Naive thymus-derived CD4-positive, alpha-beta T cell (primary cell): ENCODE measurements around the gene USP48. TPM values are rescaled to one million over a fixed set of nuclear protein-coding genes. Genes with fewer than 3 reads are reported as not detected.
A peak's percentile ranks its signal among the peaks of the same experiment; 100 is the strongest.

ENCODE experiments used
- ATAC-seq: fragments of 150-1000 bp; cut with Tn5 transposase; 2 replicates; pipeline ENCODE4 v1.10.0; 2021; ENCODE audit warnings: mild to moderate bottlenecking, moderate library complexity
- CTCF ChIA-PET: fragments of 350-600 bp; sonication (Branson Sonifier 250); formaldehyde crosslinking; loops from one replicate; lab custom pipeline; 2021; ENCODE audit warnings: antibody characterized with exemption; lab: Charles Lee
- POLR2A ChIA-PET: fragments of 350-600 bp; sonication (Branson Sonifier 250); formaldehyde crosslinking; loops from one replicate; lab custom pipeline; 2021; ENCODE audit warnings: antibody characterized with exemption, inconsistent platforms; lab: Charles Lee
- DNase-seq, 9 donors: peaks; one replicate each; pipeline versions ENCODE4 v3.0.0 to v3.0.0-alpha.2; 2020 to 2022; ENCODE audit warnings: mixed read lengths in 1 of 9
- H3K27ac ChIP-seq: one replicate; pipeline ENCODE4 v1.7.0; 2013; ENCODE audit warnings: mild to moderate bottlenecking, low read depth, low read length, moderate library complexity
- H3K27me3 ChIP-seq, 2 donors: one replicate each; pipeline ENCODE4 v1.7.0; 2013; ENCODE audit warnings: low read length in 2 of 2, mild to moderate bottlenecking in 2 of 2, moderate library complexity in 2 of 2; ENCODE audit not compliant: control insufficient read depth in 2 of 2, insufficient read depth in 2 of 2
- H3K36me3 ChIP-seq, 3 experiments: 1 replicate in 2 of 3; 2 replicates in 1 of 3; pipeline ENCODE4 v1.7.0; 2013; ENCODE audit warnings: low read length in 3 of 3, mild to moderate bottlenecking in 3 of 3, moderate library complexity in 1 of 3; ENCODE audit not compliant: insufficient read depth in 3 of 3, control insufficient read depth in 2 of 3
- H3K4me1 ChIP-seq, 2 donors: one replicate each; pipeline ENCODE4 v1.7.0; 2013; ENCODE audit warnings: low read length in 2 of 2, mild to moderate bottlenecking in 2 of 2, moderate library complexity in 1 of 2; ENCODE audit not compliant: control insufficient read depth in 2 of 2, insufficient read depth in 2 of 2
- H3K4me3 ChIP-seq: 2 replicates; pipeline ENCODE4 v1.7.0; 2013; ENCODE audit warnings: mild to moderate bottlenecking, low read length
- H3K9me3 ChIP-seq, 3 experiments: 1 replicate in 2 of 3; 2 replicates in 1 of 3; pipeline ENCODE4 v1.7.0; 2013; ENCODE audit warnings: low read length in 3 of 3; ENCODE audit not compliant: control insufficient read depth in 2 of 3
- H3K27ac Mint-ChIP-seq, 9 donors: one replicate each; pipeline ENCODE4 v1.8.0; 2020 to 2022; ENCODE audit warnings: mixed read lengths in 9 of 9, mild to moderate bottlenecking in 8 of 9, moderate library complexity in 5 of 9, inconsistent platforms in 2 of 9
- H3K27me3 Mint-ChIP-seq, 5 donors: one replicate each; pipeline ENCODE4 v1.8.0; 2021 to 2022; ENCODE audit warnings: mixed read lengths in 5 of 5, mild to moderate bottlenecking in 1 of 5
- H3K36me3 Mint-ChIP-seq, 5 donors: one replicate each; pipeline ENCODE4 v1.8.0; 2020 to 2022; ENCODE audit warnings: mixed read lengths in 5 of 5, mild to moderate bottlenecking in 3 of 5, inconsistent platforms in 1 of 5
- H3K4me1 Mint-ChIP-seq, 7 donors: one replicate each; pipeline ENCODE4 v1.8.0; 2020 to 2022; ENCODE audit warnings: mixed read lengths in 7 of 7, mild to moderate bottlenecking in 3 of 7, inconsistent platforms in 1 of 7
- H3K4me3 Mint-ChIP-seq, 10 donors: one replicate each; pipeline ENCODE4 v1.8.0; 2020 to 2022; ENCODE audit warnings: mild to moderate bottlenecking in 10 of 10, mixed read lengths in 10 of 10, moderate library complexity in 6 of 10, inconsistent platforms in 2 of 10
- H3K9me3 Mint-ChIP-seq, 11 donors: one replicate each; pipeline ENCODE4 v1.8.0; 2020 to 2022; ENCODE audit warnings: mixed read lengths in 11 of 11, mild to moderate bottlenecking in 4 of 11, inconsistent platforms in 1 of 11, moderate library complexity in 1 of 11
- intact Hi-C, 2 donors: fragments of 100-400 bp; cut with micrococcal nuclease; formaldehyde crosslinking; loops; one replicate each; pipeline ENCODE4 v1.15.1; 2023
- polyA plus RNA-seq, 2 donors: library from polyadenylated mRNA; unstranded; fragments of 300-500 nt; fragmentation: Illumina TruSeq; gene quantifications; one replicate each; pipeline ENCODE4 v1.2.3, GENCODE V29; 2021
- total RNA-seq, 6 experiments: library from RNA in 5 of 6; stranded (reverse) in 5 of 6; gene quantifications; 1 replicate in 5 of 6; 2 replicates in 1 of 6; pipeline ENCODE4 v1.2.3 and lab custom pipeline; 2021 to 2026

The USP48 gene
- total and polyA plus RNA-seq, 7 experiments from 2014 or later: 34.8 to 107 (median 79.5) TPM

DNA sequence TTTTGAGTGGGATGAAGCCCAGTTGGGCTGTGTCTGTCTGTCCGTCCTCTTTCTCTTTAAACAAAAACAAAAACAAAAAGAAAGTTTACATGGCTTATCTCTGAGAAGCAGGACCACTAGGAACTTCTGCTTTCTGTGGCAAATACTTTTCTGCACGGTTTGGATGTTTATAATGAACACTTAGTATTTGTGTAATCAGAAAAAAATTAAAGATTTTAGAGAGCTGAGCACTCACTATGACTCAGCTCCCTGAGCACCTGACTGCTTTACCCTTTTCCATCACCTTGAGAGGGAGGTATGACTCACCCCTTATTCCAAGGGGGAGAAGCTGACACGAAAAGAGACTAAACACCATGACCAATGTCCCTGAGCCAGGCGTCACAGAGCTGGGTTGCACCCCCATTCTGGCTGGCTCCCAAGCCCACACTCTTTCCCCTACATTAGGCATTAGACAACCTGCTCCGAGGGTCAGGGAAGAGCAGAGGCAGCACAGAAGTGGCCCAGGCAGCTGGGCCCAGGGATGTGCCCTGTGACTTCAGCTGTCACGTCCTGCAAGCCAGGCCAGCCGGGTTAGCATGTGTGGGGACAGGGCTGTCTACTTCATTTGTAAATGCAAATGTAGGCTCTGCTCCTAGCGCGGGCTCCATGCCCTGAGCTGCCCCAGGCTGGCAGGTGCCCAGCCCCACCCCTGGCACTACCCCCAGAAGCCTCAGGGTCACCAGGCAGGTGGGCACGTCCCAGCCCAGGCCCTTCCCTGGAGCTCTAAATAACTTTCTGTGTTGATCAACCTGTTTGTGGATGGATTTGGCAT is 144.2 kb downstream of the USP48 start:
- Mint-ChIP-seq H3K27me3 (peaks cover 5 to 19% (median 12%) of the 10 kb centered on the region in 5 donors), H3K4me3 (no peak overlapping the region), H3K27ac (no peak overlapping the region), H3K4me1 (peaks cover 0 to 1% (median 0%) of the 10 kb centered on the region in 7 donors), H3K36me3 (no peaks in the 10 kb centered on the region), H3K9me3 (peaks cover 0 to 2% (median 0%) of the 10 kb centered on the region in 11 donors)
- Histone ChIP-seq H3K4me1 (no peaks in the 10 kb centered on the region), H3K36me3 (no peaks in the 10 kb centered on the region), H3K27me3 (no peaks in the 10 kb centered on the region), H3K27ac (no peak overlapping the region), H3K9me3 (no peaks in the 10 kb centered on the region), H3K4me3 (no peak overlapping the region)
- peak; percentile 22 for ATAC-seq
- intact Hi-C loops: no loop called here
- ChIA-PET POLR2A (no interaction called here), CTCF (interaction anchor here (0.9 kb wide), 1 partner anchor 35 kb away, joined by 3 read pairs; no protein-coding TSS in a partner anchor)
- DNase-seq: no peak

- Histone ChIP-seq H3K27me3 (no peaks in the 10 kb centered on the region), H3K36me3 (no peaks in the 10 kb centered on the region), H3K4me3 (no peak overlapping the region), H3K27ac (no peak overlapping the region), H3K9me3 (no peaks in the 10 kb centered on the region), H3K4me1 (no peaks in the 10 kb centered on the region)
- POLR2A ChIA-PET: no interaction called here
- intact Hi-C loops: no loop called here
- ATAC-seq (no peak), DNase-seq (no peak)
- Mint-ChIP-seq H3K27me3 (peaks cover 0 to 11% (median 5%) of the 10 kb centered on the region in 5 donors), H3K4me1 (peaks cover 0 to 1% (median 0%) of the 10 kb centered on the region in 7 donors), H3K9me3 (no peaks in the 10 kb centered on the region), H3K36me3 (no peaks in the 10 kb centered on the region), H3K27ac (no peak overlapping the region), H3K4me3 (no peak overlapping the region)
- CTCF ChIA-PET: interaction anchor here (0.7 kb wide), 1 partner anchor 1278 kb away, joined by 3 read pairs; no protein-coding TSS in a partner anchor
These were observed 145.4 kb downstream of the USP48 start for GRCh38 chr1:21637514-21637913.

DNA sequence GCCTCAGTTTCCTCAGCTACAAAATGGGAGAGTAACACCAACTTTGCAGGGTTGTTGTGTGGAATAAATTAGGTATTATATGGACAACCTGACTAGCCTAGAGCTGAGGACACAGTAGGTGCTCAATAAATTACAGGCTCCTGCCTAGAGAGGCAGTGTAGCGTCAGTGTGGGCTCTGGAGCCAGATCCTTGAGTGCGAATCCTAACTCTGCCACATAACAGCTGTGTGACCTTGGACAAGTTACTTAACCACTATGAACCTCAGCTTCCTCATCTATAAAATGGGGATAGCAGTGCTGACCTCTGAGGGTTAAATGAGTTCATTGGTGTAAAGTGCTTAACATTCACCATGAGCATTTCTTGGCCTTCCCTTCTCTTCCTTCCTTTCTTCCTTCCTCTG is 146.9 kb downstream of the USP48 start:
- no peak for DNase-seq
- intact Hi-C loops: no loop called here
- Histone ChIP-seq H3K27ac (no peak overlapping the region), H3K4me1 (no peaks in the 10 kb centered on the region), H3K9me3 (no peaks in the 10 kb centered on the region), H3K4me3 (no peak overlapping the region), H3K36me3 (no peaks in the 10 kb centered on the region), H3K27me3 (no peaks in the 10 kb centered on the region)
- ChIA-PET CTCF (no interaction called here), POLR2A (no interaction called here)
- no peak overlapping the region for H3K4me3 Mint-ChIP-seq
- no peaks in the 10 kb centered on the region for H3K9me3 Mint-ChIP-seq
- H3K36me3 Mint-ChIP-seq: no peaks in the 10 kb centered on the region
- no peak for ATAC-seq
- H3K27me3 Mint-ChIP-seq: peaks cover 0 to 10% (median 5%) of the 10 kb centered on the region in 5 donors
- no peak overlapping the region for H3K27ac Mint-ChIP-seq
- peaks cover 0 to 1% (median 0%) of the 10 kb centered on the region in 7 donors for H3K4me1 Mint-ChIP-seq

- H3K9me3 ChIP-seq: no peaks in the 10 kb centered on the region
- intact Hi-C loops: no loop called here
- DNase-seq (no peak), ATAC-seq (no peak)
- no peaks in the 10 kb centered on the region for H3K27me3 ChIP-seq
- Mint-ChIP-seq H3K27ac (no peak overlapping the region), H3K27me3 (peaks cover 0 to 11% (median 5%) of the 10 kb centered on the region in 5 donors), H3K36me3 (no peaks in the 10 kb centered on the region), H3K9me3 (peaks cover 0 to 3% (median 0%) of the 10 kb centered on the region in 11 donors), H3K4me1 (peaks cover 0 to 1% (median 0%) of the 10 kb centered on the region in 7 donors), H3K4me3 (no peak overlapping the region)
- no peaks in the 10 kb centered on the region for H3K36me3 ChIP-seq
- H3K4me1 ChIP-seq: no peaks in the 10 kb centered on the region
- ChIA-PET CTCF (no interaction called here), POLR2A (no interaction called here)
- H3K27ac ChIP-seq: no peak overlapping the region
- no peak overlapping the region for H3K4me3 ChIP-seq
These were observed 148.0 kb downstream of the USP48 start for GRCh38 chr1:21634806-21635535.

DNA sequence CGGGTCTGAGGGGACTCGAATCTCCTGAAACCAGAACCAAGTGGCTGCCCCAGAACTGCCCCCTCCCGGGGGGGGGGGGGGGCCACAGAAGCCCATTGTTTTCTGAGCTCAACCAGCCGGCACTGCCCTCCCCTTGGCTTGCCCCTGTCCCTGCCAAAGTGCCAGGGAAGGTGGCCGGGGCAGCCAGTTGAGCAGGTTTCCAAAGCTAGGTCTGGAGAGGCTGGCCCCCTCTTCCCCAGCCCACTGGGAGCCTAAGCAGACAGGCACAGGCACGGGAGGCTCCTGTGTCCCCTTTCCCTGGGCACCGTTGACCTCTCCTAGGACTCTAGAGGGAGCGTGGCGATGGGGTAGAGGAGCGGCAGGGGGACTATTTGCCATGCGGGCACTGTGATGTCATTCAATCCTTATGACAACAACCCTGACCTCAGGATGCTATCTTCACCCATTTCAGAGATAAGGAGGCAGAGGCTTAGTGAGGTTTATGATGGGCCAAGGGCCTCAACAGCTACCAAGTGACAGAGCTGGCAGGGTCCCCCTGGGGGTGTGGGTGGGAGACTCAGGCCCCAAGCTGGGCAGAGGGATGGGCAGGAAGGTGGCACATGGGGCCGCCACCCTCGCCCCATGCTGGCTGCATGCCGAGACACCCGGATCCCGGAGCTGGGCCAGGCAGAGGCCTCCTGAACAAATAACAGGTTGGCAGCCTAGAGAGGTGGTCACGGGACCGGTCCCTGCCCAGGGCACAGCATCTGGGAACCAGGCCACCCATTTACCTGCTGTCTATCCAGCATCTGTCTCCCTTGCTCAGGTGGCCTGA is 148.8 kb downstream of the USP48 start:
- CTCF ChIA-PET: no interaction called here
- no peaks in the 10 kb centered on the region for H3K4me1 ChIP-seq
- no peak overlapping the region for H3K4me3 Mint-ChIP-seq
- no peaks in the 10 kb centered on the region for H3K36me3 ChIP-seq
- DNase-seq (no peak), ATAC-seq (no peak)
- no peaks in the 10 kb centered on the region for H3K36me3 Mint-ChIP-seq
- no peak overlapping the region for H3K4me3 ChIP-seq
- H3K27ac Mint-ChIP-seq: no peak overlapping the region
- H3K27ac ChIP-seq: no peak overlapping the region
- peaks cover 0 to 3% (median 0%) of the 10 kb centered on the region in 11 donors for H3K9me3 Mint-ChIP-seq
- intact Hi-C loops: no loop called here
- peaks cover 0 to 1% (median 0%) of the 10 kb centered on the region in 7 donors for H3K4me1 Mint-ChIP-seq
- no peaks in the 10 kb centered on the region for H3K27me3 ChIP-seq
- POLR2A ChIA-PET: no interaction called here
- peaks cover 0 to 16% (median 8%) of the 10 kb centered on the region in 5 donors for H3K27me3 Mint-ChIP-seq
- no peaks in the 10 kb centered on the region for H3K9me3 ChIP-seq

DNA sequence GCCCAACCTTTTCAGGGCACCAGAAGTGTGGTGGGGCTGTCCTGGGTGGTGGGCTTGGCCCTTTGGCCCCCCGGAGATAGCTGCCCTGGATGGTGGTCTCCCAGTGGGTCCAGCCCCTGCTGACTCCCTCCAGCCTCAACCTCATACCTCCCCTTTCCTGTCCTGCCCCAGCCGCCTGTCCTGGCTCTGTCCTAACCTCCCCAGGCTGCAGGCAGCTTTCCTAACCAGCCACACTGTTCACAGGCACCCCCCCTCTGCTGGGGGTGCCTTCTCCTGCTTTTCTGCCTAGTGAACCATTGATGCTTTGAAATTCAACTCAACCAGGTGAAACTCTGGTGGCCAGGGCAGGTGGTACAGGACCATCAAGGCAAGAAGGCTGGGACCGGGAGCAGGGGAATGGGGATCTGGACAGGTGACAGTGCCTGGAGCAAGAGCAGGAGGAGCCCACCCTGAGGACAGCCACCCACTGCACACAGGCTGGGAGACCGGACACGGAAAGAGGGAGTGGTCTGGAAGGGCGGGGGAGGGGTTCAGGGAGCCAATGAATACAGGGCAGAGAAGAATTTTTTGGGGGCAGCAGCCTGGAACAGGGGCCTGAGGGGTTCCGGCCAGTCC is 149.7 kb downstream of the USP48 start:
- no peaks in the 10 kb centered on the region for H3K36me3 ChIP-seq
- Mint-ChIP-seq H3K4me1 (peaks cover 0 to 1% (median 0%) of the 10 kb centered on the region in 7 donors), H3K4me3 (no peak overlapping the region), H3K9me3 (peaks cover 0 to 3% (median 0%) of the 10 kb centered on the region in 11 donors), H3K27me3 (peaks cover 0 to 20% (median 8%) of the 10 kb centered on the region in 5 donors), H3K36me3 (no peaks in the 10 kb centered on the region), H3K27ac (no peak overlapping the region)
- CTCF ChIA-PET: no interaction called here
- H3K27ac ChIP-seq: no peak overlapping the region
- DNase-seq (no peak), ATAC-seq (no peak)
- intact Hi-C loops: no loop called here
- no peak overlapping the region for H3K4me3 ChIP-seq
- POLR2A ChIA-PET: no interaction called here
- H3K27me3 ChIP-seq: no peaks in the 10 kb centered on the region
- H3K9me3 ChIP-seq: no peaks in the 10 kb centered on the region
- no peaks in the 10 kb centered on the region for H3K4me1 ChIP-seq
